ENCODE data around the gene TMED5. TPM values are rescaled to one million over a fixed set of nuclear protein-coding genes. Genes with fewer than 3 reads are reported as not detected.

TMED5 gene
- total RNA-seq, 6 donors from 2014 or later = 40.3 to 137 (median 85.9) TPM

DNA sequence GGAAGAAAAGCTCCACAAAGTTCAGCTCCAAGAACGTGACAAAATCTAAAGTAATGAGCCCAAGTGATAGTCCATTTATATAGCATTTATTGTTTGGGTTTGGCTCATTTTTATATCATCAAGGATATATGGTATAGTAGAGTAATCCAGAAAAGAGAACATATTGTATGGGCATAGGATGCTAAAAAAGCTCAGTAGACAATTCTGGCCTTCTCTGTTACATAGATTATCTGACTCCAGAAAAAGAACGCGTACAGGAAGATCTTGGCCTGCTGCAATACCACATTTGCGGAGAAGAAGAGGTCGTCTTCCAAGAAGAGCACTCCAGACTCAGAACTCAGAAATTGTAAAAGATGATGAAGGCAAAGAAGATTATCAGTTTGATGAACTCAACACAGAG is 43.8 kb downstream of the TMED5 start:
- DNase-seq (no peak), ATAC-seq (ENCODE audit: low FRiP score in 2 of 2) (no peak)
- WGBS, 2 donors = 94 to 96% methylated on average over 5 of the region's 5 CpGs
- H3K36me3 ChIP-seq = peaks cover 4 to 63% (median 21%) of the 10 kb centered on the region in 4 donors
- H3K4me3 ChIP-seq = no peak overlapping the region
- TF ChIP-seq POLR2A (IDR thresholded peaks at IDR 0.05) (no peak), POLR2AphosphoS5 (IDR thresholded peaks at IDR 0.05) (no peak), EP300 (IDR thresholded peaks at IDR 0.05) (no peak)
- TF ChIP-seq, protein P1, sequence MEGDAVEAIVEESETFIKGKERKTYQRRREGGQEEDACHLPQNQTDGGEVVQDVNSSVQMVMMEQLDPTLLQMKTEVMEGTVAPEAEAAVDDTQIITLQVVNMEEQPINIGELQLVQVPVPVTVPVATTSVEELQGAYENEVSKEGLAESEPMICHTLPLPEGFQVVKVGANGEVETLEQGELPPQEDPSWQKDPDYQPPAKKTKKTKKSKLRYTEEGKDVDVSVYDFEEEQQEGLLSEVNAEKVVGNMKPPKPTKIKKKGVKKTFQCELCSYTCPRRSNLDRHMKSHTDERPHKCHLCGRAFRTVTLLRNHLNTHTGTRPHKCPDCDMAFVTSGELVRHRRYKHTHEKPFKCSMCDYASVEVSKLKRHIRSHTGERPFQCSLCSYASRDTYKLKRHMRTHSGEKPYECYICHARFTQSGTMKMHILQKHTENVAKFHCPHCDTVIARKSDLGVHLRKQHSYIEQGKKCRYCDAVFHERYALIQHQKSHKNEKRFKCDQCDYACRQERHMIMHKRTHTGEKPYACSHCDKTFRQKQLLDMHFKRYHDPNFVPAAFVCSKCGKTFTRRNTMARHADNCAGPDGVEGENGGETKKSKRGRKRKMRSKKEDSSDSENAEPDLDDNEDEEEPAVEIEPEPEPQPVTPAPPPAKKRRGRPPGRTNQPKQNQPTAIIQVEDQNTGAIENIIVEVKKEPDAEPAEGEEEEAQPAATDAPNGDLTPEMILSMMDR (IDR thresholded peaks at IDR 0.05) = no peak
- no peaks in the 10 kb centered on the region for H3K9me3 ChIP-seq
- no peaks in the 10 kb centered on the region for H3K4me1 ChIP-seq
- H3K27me3 ChIP-seq = no peaks in the 10 kb centered on the region
- H3K27ac ChIP-seq = no peak overlapping the region

DNA sequence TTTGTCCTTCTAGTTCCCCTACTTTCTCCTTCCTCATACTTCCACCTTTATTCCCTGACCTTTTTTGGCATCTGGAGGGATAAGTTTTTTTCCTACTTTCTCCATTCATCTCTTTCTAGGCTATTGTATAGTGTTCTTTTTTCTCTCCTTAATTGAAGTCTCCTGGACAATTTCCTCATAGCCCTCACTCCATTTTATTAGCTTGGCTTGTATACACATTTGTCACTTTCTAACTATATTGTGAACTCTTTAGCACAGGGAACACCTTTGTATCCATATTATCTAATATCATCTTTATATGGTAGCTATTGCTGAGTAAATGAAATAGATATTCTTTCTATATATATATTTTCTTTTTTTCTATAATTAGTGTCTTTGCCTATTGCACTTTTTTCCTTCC is 47.6 kb downstream of the TMED5 start:
- Histone ChIP-seq H3K27me3 (no peaks in the 10 kb centered on the region), H3K9me3 (no peaks in the 10 kb centered on the region), H3K4me1 (no peaks in the 10 kb centered on the region), H3K36me3 (peaks cover 4 to 56% (median 16%) of the 10 kb centered on the region in 4 donors), H3K27ac (no peak overlapping the region), H3K4me3 (no peak overlapping the region)
- no peak for ATAC-seq (ENCODE audit: low FRiP score in 2 of 2)
- TF ChIP-seq EP300 (IDR thresholded peaks at IDR 0.05) = no peak
- DNase-seq = no peak

DNA sequence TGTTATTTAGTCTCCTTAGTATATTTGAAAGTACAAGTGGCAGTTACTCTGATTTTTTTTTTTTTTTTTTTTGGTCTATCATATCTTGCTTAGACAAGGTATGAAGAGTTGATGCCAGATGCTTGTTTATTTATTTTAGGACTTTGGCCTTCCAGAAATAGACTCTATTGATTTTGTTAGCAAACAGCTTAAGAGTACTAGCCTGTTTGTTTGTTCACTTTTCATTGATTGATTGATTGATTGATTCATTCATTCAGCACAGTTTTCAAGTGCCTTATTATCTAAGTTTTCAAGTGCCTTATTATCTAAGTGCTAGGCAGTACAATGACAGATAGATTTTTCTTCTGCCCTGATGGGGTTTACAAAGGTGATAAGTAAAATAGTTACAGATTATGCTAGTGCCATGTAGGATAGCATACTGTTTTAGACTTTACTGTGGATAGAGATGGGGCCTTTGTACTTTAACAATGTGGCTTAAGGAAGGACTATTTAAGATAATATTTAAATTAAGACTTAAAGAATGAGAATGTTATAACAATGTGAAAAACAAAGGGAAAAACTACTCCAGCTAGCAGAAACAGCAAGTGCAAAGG is 50.6 kb downstream of the TMED5 start:
- no peaks in the 10 kb centered on the region for H3K4me1 ChIP-seq
- H3K36me3 ChIP-seq = peaks cover 0 to 33% (median 6%) of the 10 kb centered on the region in 4 donors
- H3K9me3 ChIP-seq = no peaks in the 10 kb centered on the region
- H3K27me3 ChIP-seq = no peaks in the 10 kb centered on the region
- ATAC-seq (ENCODE audit: low FRiP score in 2 of 2) (no peak), DNase-seq (no peak)
- H3K4me3 ChIP-seq = no peak overlapping the region
- no peak overlapping the region for H3K27ac ChIP-seq
- TF ChIP-seq POLR2A (IDR thresholded peaks at IDR 0.05) (no peak), EP300 (IDR thresholded peaks at IDR 0.05) (no peak), POLR2AphosphoS5 (IDR thresholded peaks at IDR 0.05) (no peak)
- TF ChIP-seq, protein P1 (IDR thresholded peaks at IDR 0.05) = no peak

DNA sequence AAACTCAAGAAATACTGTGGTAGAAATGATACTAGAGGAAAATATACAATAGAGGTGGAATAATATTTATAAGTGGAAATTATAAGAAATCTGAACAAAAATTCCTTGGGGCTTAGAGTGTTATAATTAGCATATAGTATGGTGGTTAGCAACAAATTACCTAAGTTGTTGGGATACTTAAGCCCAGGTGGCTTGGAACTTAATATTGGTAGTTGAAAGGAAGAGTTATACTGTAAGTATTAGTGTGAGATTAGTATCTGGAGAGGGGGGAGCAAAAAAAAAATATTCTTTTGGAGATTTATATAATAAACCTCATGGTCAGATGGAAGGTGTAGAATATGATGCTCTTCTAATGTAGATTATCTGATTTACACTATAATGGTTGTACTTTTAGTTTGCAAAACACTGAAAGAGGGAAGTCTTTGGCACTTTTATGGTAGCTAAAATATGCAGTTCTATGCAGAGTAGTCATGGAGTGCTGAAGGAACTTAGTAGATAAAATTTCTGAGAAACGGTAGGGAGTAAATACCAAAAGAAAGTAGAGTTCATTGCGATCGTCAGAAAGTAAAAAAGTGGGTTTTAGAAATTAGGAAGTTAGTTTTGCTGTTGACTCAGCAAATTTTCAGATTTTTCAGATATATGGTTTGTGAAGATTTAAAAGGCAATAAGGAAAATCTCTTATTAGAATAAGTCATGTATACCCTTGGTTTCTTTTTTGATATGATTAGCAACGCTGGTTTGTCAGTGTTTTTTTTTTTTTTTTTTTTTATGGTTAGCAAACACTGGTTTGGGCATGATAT is 55.5 kb downstream of the TMED5 start:
- Histone ChIP-seq H3K9me3 (no peaks in the 10 kb centered on the region), H3K4me3 (no peak overlapping the region), H3K4me1 (no peaks in the 10 kb centered on the region), H3K27ac (no peak overlapping the region), H3K36me3 (peaks cover 0 to 26% (median 3%) of the 10 kb centered on the region in 4 donors), H3K27me3 (no peaks in the 10 kb centered on the region)
- no peak for TF ChIP-seq POLR2A (IDR thresholded peaks at IDR 0.05)
- TF ChIP-seq POLR2AphosphoS5 (IDR thresholded peaks at IDR 0.05) = no peak
- TF ChIP-seq, protein P1 (IDR thresholded peaks at IDR 0.05) = no peak
- TF ChIP-seq EP300 (IDR thresholded peaks at IDR 0.05) = no peak
- 62 to 65% methylated on average over 4 of the region's 4 CpGs for WGBS, 2 donors
- DNase-seq = no peak
- ATAC-seq (ENCODE audit: low FRiP score in 2 of 2) = no peak

DNA sequence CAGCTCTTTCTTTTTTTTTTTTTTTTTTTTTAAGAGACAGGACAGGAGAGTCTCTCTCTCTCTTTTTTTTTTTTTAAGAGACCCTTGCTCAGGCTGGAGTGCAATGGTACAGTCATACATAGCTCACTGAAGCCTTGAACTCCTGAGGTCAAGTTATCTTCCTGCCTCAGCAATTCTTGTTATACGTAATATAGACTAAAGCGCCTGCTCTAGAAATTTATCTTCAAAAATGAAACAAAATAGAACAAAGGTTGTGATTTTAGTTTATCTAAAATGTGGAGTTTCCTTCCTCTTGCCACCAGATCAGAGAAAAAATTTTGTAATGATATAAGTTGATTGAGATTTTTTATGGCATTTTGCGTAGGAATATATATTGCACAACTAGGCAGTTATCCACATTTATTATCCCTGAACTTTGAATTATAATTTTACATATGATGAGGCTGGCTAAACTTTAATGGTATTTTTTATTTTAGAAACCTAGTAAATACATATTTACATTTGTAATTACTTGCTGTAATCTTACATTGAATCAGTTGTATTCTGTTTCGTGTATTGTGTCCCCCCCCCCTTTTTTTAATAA is 56.9 kb downstream of the TMED5 start:
- 92 to 94% methylated on average over 4 of the region's 4 CpGs for WGBS, 2 donors
- H3K4me3 ChIP-seq = no peak overlapping the region
- no peaks in the 10 kb centered on the region for H3K27me3 ChIP-seq
- DNase-seq (no peak), ATAC-seq (ENCODE audit: low FRiP score in 2 of 2) (no peak)
- no peaks in the 10 kb centered on the region for H3K4me1 ChIP-seq
- peaks cover 0 to 35% (median 10%) of the 10 kb centered on the region in 4 donors for H3K36me3 ChIP-seq
- H3K9me3 ChIP-seq = no peaks in the 10 kb centered on the region
- no peak for TF ChIP-seq POLR2A (IDR thresholded peaks at IDR 0.05)
- TF ChIP-seq, protein P1 (IDR thresholded peaks at IDR 0.05) = no peak
- TF ChIP-seq EP300 (IDR thresholded peaks at IDR 0.05) = no peak
- TF ChIP-seq POLR2AphosphoS5 (IDR thresholded peaks at IDR 0.05) = no peak
- no peak overlapping the region for H3K27ac ChIP-seq

All from upper lobe of left lung (tissue), 6 donors.